ENCODE measurements around the gene CST4. TPM values are rescaled to one million over a fixed set of nuclear protein-coding genes. Genes with fewer than 3 reads are reported as not detected.
"Not testable (repeated sequence)": the region's sequence is repeated elsewhere in the genome, so short reads cannot be mapped to it uniquely, and the experiment has no call there.

The CST4 gene, protein sequence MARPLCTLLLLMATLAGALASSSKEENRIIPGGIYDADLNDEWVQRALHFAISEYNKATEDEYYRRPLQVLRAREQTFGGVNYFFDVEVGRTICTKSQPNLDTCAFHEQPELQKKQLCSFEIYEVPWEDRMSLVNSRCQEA
- polyA plus RNA-seq (ENCODE audit: insufficient read length) = not detected
- long read RNA-seq, donor 1 = 0 reads
- long read RNA-seq, donor 2 = 0 reads
- long read RNA-seq, donor 3 = 0 reads
- long read RNA-seq, donor 4 = 0 reads
- long read RNA-seq, donor 5 = 0 reads
- long read RNA-seq, donor 6 = 0 reads
- long read RNA-seq, donor 7 = 0 reads
- long read RNA-seq, donor 8 = 0 reads

DNA sequence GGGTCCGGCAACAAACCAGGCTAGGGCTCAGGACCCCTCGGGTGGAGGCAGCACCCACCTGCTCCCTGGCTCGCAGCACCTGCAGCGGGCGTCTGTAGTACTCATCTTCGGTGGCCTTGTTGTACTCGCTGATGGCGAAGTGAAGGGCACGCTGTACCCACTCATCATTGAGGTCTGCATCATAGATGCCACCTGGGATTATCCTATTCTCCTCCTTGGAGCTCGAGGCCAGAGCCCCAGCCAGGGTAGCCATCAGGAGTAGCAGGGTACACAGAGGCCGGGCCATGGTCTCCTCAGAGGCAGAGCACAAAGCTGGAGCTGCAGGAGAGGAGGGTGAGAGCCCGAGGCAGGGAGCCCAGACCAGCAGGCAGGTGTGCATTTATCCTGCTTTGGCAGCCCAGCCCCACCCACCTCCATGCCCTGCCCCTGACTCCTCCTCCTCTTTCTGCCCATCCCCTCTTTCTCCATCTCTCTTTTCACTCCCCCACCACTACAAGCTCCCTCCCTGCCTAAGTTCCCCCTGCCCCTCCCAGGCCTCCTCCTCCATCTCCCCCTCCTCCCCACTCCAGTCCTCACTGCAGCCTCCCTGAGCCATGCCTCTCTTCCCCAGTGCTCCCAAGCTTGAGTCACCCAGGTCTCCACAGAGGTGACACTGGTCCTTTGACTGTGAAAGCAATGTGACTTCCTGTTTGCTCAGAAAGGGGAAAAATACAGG, at the start of gene CST4:
CST4 (minus strand) TSS at position 355 of the 715 bp plus-strand sequence; CDS start at position 286, 69 bp downstream.
- DNase-seq = not testable (repeated sequence)

DNA sequence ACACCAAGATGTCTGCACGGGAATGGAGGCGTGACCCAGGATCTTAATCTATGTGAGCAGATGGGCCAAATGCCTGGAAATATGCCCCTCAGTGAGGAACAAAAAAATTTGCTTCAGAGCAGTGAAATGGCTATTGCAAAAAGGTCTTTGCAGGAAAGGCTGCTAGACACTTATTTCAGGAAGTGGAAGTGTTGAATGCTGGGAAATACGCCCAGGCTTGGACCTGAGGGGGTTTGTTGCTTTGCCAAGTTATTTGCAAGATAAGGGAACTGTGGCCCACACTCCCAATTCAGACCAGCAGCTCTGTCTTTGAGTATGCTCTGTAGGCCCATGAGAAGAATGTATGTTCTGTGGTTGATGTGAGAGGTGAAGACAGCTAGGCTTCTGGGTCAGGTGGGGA, 46.6 kb upstream of the CST4 start:
- DNase-seq = not testable (repeated sequence)

DNA sequence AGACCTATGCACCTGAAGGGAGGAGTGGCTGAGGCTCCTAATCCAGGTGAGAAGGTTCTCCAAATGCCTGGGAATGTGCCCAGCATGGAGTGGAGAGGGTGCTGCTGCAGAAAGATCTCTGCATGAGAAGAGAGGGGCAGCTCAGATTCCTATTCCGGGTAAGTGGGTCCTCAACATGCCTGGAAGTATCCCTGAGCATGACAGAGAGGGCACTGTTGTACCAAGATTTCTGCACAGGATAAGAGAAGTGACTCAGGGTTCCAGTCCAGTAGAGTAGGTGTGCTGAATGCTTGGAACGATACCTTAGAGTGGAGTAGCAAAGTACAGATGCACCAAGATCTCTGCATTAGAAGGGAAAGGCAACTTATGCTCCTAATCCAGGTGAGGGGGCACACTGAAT, 46.1 kb upstream of the CST4 start:
- not testable (repeated sequence) for DNase-seq

DNA sequence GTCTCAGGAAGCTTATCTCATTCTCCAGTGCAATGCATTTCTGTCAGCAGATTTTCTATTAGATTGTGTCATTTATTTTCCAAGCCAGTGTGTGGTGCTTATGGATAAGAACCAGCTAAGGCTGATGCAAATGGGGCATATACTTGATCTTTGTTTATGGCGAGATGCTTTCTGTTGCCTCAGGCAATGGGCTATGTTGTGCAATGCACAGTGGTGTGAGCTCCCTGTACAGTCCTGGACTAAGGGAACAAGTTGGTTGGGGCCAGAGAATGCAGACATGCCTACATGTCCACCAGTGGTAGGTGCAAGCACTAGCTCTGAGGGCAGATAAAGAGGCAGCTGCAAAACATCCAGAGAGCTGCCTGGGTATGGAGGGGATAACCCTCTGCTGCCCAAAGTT, 45.6 kb upstream of the CST4 start:
- not testable (repeated sequence) for DNase-seq

DNA sequence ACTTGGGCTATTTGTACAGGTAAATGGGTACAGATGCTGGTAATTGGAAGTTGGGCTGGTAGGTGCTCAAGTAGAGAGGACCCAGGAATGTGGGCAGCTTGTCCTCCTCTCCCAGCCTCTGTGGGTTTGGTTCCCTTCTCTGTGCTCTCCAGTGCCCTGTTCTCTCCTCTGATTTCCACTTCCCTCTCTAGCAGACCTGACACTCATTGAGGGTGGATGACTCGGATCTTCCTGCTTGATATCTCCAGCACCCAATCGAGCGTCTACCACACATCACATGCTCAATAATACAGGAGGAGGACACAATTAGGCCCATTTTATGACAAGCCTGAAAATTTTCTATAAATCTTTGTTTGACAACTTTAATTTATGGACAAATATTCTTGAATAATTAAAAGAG, 38.2 kb upstream of the CST4 start:
- DNase-seq = no peak

DNA sequence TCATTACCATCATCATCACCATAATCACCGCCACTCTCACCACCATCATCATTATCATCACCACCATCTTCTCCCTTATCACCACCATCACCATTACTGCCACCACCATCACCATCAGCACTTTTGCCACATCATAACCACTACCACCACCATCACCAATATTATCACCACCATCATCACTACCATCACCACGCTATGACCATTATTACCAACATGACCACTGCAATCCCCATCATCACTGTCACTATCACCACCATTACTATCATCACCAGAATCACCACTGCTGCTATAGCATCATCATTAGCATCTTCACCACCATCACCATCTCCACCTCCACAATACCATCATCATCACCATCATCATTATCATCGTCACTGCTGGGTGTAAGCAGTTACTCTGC, 36.3 kb upstream of the CST4 start:
- DNase-seq = no peak

DNA sequence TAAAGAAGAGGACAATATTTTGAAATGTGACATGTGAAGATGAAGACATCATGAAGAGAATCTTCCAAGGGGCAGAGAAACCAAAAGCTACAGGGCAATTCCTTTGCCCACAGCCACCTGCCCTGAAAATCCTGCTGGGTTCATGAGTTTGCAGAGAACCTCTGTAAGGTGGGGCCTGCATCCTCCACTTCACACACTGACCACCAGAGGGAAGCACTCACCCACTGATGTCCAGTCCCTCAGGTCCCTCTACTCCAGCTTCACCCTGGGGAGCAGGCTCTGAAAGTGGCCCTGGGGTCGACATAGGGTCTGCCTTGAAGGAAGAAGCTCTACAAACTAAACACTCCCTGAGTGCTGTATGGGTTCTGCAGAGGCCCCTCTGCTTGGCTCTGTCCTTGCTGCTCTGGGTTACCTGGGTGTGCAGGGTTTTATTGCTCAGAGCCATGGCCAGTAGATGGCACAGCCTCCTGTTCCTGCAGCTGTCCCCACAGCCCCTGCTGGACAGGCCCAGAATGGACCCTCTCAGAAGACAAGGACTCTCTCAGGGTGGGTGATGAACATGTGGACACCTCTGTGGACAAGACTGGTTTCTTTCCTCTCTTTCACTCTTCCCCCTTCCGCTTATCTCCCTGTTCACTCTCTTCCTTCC, 34.9 kb upstream of the CST4 start:
- DNase-seq = not testable (repeated sequence)

DNA sequence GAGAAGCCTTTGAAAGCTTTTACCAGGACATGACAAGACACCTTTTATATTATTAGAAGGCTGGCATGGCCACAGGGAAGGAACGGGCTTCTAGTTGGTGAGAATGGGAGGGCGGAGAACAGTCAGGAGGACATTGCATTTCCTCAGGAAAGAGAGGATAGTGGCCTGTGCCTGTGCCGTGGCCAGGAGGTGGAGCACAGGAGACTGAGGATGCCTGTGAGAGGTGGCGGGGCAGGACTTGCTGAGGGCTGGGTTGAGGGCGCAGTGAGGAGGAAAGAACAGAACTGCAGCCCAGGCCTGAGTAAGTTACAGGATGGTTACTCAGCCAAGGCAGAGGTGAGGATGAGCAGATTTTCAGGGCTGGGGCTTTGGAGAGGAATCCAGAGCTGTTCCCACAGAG, 34.0 kb upstream of the CST4 start:
- DNase-seq = not testable (repeated sequence)

DNA sequence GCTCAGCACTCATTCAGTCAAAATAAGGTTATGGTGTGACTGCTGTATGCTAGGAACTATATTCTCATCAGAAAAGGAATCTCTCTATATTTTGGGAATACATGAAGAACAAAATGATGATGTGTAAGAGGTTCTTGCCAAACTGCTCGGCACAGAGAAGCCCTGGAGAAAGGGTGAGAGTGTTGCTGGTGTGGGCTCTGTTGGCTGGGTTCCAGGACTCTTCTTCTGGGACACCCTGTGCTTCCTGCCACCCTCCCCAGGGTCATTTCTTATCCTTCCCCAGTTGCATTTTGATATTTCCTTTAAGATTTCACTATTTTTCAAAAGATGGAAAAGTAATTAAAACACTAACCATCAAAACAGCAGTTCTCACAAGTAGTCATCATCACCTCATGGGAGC, 33.1 kb upstream of the CST4 start:
- DNase-seq = no peak

DNA sequence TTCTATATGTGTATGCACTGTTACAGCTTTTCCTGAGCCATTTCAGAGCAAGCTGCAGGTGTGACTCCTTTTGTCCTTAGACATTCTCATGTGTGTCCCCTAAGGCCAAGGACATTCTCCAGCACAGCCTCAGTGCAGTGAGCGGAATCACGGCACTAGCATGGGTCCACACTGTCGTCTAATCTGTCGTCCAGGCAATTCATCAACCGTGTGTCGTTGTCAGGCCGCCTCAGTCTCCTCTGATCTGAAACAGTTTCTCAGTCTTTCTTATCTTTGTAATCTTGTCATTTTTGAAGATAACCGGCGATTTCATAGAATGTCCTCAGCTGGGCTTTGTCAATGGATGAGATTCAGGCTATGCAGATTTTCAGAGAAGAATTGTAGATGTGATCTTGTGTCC, 30.5 kb upstream of the CST4 start:
- not testable (repeated sequence) for DNase-seq

DNA sequence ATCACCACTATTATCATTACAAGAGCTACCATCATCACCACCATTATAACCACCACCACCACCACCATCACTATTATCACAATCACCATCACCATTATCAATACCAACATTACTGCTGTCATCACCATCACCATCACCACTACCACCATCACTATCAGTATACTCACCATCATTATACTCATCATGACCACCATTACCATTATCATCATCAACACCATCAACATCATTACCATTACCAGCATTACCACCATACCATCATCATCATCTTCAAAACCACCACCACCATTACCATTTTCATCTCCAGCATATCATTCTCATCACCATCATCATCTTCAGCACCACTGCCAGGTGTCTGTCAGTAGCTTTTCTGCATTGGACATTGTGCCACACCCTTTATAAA, 22.9 kb upstream of the CST4 start:
- not testable (repeated sequence) for DNase-seq

DNA sequence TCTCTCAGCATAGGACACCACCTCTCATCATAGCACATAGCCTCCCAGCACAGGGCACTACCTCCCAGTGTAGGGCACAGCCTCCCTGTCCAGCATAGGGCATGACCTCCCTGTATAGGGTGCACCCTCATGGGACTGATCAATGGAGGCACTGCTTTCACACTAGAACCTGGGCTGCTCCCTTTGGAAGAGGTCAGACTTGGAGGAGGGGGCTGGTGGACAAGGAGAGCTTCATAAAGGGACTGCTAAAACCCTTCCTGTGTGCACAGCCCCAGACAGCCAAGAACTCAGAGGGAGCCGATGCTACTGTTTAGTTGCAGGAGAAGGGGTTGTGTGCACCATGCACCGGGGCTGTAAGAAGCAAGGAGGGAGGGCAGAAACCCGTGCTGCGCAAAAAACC, 21.9 kb upstream of the CST4 start:
- no peak for DNase-seq

DNA sequence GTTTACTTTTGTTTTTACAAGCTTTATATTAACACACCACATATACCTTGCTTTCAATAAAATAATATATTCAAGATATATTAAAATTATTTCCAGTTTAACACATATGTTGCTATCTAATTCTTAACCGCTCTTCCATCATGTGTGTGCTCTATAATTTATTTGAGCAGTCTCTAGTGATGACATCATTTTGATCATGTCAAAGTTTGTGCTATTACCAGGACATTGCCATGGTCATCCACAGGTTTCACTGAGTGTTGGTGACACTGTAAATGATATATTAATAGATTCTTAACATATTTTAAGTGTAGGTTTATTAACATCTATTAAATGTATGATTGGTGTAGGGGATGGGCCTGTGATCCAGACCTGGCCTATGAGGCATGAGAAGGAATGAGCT, 17.1 kb upstream of the CST4 start:
- DNase-seq = no peak

DNA sequence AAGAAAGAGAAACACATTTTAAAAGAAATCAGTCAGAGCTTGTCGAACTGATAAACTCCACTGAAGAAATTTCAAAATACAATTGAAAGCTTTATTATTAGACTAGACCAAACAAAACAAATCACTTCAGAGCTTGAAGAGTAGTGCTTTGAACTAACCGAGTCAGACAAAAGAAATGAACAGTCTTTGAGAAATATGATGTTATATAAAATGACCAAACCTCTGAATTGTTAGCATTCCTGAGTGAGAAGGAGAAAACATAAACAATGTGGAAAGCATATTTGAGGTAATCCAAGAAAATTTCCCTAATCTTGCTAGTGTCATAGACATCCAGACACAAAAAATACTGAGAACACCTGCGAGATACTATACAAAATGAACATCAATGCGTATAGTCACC, 13.2 kb upstream of the CST4 start:
- no peak for DNase-seq

DNA sequence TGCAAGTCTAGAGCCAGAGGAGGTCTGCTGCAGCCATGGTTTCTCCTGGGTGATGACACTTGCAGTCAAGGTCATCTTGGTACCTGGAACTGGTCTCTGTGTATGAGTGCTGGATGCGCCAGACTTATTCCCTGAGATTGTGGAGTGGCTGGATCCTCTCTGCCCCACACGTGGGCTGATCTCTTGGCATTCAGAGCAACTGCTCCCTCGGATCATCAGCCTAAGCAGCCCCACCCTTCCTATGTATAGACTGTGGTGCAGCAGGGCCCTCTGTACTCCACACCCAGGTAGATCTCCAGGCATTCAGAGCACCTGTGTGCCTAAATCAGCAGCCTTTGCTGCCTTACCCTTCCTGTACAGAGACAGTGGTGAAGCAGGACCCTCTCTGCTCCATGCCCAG, 12.1 kb upstream of the CST4 start:
- DNase-seq = no peak

DNA sequence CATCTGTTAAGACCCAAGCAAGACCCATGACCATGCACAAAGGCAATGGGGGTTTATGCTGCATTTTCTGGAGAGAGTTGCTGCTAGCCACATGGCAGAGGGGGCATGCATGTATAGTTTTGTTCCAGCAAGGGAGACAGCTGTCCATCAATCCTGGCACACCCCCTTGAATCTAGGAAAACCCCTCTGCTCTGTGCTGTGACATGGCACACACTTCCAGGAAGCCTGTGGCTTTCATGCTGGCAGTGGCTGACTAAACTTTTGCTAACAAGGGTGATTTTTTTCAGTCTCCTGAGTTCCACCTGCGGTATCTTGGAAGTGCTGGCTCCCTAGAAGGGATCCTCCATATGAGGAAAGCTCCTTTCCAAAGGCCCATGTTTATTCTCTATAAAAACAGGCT, 9.1 kb upstream of the CST4 start:
- DNase-seq = no peak

DNA sequence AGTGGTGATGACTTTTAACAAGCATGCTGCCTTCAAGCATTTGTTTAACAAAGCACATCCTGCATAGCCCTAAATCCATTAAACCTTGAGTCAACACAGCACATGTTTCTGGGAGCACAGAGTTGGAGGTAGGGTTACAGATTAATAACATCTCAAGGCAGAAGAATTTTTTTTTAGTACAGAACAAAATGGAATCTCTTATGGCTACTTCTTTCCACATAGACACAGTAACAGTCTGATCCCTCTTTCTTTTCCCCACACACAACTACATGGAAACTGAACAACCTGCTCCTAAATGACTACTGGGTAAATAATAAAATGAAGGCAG, 6.2 kb upstream of the CST4 start:
- DNase-seq = not testable (repeated sequence)

DNA sequence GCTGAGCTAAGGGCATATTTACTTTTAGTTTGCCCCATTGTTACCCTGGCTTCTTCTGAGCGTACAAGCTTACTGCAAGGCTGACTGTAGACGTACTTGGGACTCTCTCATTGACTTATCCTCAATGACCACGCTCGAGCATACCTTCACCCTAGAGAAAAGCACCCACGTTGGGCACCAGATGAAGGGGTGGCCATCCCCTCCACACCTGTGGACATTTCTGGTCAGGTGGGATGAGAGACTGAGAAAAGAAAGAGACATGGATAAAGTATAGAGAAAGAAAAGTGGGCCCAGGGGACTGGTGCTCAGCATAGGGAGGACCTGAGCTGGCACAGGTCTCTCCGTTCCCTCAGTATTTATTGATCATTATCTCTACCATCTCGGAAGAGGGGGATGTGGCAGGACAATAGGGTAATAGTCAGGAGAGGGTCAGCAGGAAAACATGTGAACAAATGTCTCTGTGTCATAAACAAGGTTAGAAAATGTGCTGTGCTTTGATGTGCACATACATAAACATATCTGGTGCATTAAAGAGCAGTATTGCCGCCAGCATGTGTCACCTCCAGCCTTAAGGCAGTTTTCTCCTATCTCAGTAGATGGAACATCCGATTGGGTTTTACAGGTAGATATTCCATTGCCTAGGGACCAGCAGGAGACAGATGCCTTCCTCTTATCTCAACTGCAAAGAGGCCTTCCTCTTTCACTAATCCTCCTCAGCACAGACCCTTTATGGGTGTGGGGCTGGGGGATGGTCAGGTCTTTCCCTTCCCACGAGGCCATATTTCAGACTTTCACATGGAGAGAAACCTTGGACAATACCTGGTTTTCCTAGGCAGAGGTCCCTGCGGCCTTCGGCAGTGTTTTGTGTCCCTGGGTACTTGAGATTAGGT, 5.6 kb upstream of the CST4 start:
- DNase-seq = not testable (repeated sequence)

DNA sequence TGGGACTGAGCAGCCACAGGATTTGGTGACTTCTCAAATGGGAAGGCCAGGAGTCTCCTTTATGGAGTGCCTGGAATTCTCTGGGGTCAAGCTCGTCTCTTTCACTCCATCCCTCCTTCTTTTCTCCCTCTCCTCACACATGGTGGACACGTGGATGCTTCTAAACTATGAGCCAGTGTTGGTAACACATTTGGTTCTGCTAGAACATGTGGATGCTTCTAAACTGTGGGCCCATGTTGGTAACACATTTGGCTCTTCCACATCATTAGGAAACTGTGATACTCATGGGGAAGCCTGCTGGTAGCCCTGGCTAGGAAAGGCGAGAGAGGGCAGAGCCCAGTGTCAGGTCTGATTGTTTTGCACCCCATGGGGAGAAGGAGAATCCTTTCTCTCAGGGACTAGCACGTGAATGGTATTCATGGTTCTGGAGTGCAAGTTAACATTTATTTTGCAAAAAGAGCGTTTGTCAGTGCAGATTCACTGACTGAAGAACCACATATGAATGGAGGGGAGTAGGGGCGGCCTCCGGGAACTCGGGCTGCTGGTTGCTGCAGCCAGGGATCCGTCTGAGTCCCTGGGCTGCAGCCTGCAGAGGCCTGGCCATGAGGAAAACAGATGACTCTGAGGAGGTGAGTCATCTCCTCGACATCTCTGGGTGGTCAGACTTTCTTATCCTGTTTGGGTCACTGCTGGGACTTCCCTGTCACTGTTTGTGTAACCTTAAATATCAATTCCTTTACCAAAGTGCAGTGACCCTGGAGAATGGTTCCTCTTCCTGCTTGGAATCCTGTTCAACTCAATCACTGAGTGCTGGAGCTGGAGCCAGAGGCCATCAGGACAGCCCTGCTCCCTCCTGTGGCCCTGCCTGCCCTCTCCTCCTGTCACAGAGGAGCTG, 4.1 kb upstream of the CST4 start:
- not testable (repeated sequence) for DNase-seq

DNA sequence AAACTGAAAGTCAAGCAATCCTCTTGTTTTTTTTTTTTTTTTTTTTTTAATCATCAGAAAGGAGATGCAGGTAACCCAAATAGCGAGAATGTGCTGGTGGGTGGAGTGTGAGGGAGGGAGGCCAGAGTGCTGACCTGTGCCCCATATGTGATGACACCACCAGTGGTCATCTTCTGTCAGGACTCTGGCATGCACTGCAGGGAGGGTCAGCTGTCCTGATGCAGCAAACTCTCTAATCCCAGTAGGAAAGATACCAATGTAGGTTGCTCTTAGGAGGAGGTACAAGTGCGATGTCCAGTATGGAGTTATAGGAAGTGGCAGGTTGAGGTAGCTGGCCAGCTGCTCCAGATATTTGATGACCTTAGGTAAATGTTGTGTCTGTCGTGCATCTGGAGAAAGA, 2.8 kb upstream of the CST4 start:
- no peak for DNase-seq

DNA sequence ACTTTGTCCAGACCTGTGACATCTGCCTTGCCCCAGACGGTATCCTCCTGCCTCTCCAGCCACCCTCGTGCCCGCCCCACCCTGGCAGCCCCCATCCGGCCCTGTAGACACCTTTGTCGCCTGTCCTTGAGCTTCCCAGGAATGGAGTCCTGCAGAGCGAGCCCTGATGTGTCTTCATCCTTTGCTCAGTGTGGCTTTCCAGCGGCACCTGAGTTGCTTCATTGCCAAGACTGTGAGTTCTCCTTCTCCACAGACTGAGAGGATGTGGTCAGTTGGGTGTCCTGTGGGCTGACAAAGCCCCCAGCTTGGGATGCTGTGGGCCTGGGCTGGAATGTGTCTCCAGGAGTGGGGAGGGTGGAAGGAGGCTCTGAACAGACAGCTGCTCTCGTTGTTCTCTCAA, 1.7 kb upstream of the CST4 start:
- no peak for DNase-seq

DNA sequence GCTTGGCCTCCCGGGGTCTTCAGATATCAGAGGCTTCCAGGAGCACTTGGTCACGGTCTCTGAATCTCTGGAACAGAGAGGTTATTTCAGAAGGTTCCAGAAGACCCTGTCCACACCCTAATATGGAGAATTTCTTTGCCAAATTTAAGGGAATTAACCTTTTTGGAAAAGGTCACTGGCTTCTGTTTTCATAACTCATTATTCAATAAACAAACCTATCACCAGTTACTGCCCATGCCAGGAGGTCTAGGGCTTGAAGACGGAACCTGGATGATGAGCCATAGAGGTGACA, 507 bp upstream of the CST4 start:
- no peak for DNase-seq

Measured in left kidney (tissue), 8 donors.